Measurements from ENCODE around the gene OR10A6. TPM values are rescaled to one million over a fixed set of nuclear protein-coding genes. Genes with fewer than 3 reads are reported as not detected.

The OR10A6 gene
- total RNA-seq, 1 donor from 2014 or later: not detected

DNA sequence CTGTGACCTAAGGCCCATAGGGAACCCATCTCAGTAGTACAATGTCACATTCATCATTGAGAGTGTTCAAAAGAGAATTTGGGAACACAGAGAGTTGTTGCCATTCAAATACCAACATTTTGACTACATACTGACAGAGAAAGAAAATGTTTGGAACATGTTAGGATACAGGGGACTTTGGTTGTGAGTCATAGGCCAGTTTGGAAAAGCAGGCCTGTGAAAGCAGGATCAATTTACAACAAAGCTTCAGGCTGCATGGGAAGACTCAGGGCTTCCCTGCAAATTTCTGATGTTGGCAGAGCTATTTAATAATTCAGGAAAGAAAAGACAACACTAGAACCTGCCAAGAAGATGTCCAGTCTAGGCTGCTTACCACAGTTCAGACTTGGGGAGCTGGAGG, 33.8 kb upstream of the OR10A6 start:
- H3K36me3 ChIP-seq (ENCODE audit: control insufficient read depth, insufficient read depth, low read length): no peaks in the 10 kb centered on the region
- H3K27me3 ChIP-seq (ENCODE audit: control insufficient read depth, insufficient read depth, low read length): no peaks in the 10 kb centered on the region
- H3K4me3 ChIP-seq (ENCODE audit: low read depth, low read length): no peak overlapping the region
- no peak for DNase-seq (ENCODE audit: low read depth)
- TF ChIP-seq, protein P1, sequence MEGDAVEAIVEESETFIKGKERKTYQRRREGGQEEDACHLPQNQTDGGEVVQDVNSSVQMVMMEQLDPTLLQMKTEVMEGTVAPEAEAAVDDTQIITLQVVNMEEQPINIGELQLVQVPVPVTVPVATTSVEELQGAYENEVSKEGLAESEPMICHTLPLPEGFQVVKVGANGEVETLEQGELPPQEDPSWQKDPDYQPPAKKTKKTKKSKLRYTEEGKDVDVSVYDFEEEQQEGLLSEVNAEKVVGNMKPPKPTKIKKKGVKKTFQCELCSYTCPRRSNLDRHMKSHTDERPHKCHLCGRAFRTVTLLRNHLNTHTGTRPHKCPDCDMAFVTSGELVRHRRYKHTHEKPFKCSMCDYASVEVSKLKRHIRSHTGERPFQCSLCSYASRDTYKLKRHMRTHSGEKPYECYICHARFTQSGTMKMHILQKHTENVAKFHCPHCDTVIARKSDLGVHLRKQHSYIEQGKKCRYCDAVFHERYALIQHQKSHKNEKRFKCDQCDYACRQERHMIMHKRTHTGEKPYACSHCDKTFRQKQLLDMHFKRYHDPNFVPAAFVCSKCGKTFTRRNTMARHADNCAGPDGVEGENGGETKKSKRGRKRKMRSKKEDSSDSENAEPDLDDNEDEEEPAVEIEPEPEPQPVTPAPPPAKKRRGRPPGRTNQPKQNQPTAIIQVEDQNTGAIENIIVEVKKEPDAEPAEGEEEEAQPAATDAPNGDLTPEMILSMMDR (IDR thresholded peaks at IDR 0.05; ENCODE audit: insufficient read depth, low read length, poor library complexity, severe bottlenecking): no peak

DNA sequence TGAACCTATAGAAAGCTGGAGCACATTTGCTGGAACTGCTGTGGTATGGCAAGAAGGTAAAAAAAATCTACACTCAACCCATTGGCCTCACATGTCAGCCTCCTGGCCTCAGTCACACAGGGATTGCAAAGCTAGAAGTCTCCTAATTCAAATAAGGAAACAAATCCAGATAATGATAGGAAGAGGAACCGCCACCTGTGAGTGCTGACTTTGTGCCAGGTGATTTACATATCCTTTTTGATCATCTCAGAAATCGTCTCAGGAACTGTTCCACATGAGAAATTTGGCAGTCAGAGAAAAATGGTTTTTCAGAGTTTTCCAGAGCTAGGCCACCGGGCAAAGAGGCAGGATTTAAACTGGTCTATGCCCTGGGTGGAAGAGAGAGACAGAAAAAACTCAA, 33.2 kb upstream of the OR10A6 start:
- DNase-seq (ENCODE audit: low read depth): no peak
- no peaks in the 10 kb centered on the region for H3K36me3 ChIP-seq (ENCODE audit: control insufficient read depth, insufficient read depth, low read length)
- H3K27me3 ChIP-seq (ENCODE audit: control insufficient read depth, insufficient read depth, low read length): no peaks in the 10 kb centered on the region
- TF ChIP-seq, protein P1 (IDR thresholded peaks at IDR 0.05; ENCODE audit: insufficient read depth, low read length, poor library complexity, severe bottlenecking): no peak
- H3K4me3 ChIP-seq (ENCODE audit: low read depth, low read length): no peak overlapping the region

DNA sequence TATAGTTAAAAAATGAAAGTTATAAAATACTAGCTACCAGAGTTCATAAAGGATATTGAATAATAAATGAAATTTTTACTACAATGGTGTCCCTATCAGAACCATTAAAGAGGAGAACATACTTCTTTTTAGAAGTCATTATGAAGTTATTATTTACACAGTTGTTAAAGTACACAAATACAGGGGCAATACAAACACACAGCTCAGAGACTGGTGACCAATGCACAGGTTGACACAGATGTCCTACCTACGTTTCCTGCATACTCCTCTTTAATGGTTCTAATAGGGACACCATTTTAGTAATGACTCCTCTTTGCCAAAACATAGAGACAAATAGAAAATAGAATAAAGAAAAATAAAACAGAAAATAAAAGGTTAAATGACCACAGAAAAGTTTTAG, 24.1 kb upstream of the OR10A6 start:
- TF ChIP-seq, protein P1 (IDR thresholded peaks at IDR 0.05; ENCODE audit: insufficient read depth, low read length, poor library complexity, severe bottlenecking): no peak
- no peak for DNase-seq (ENCODE audit: low read depth)
- H3K36me3 ChIP-seq (ENCODE audit: control insufficient read depth, insufficient read depth, low read length): no peaks in the 10 kb centered on the region
- H3K4me3 ChIP-seq (ENCODE audit: low read depth, low read length): no peak overlapping the region
- no peaks in the 10 kb centered on the region for H3K27me3 ChIP-seq (ENCODE audit: control insufficient read depth, insufficient read depth, low read length)

DNA sequence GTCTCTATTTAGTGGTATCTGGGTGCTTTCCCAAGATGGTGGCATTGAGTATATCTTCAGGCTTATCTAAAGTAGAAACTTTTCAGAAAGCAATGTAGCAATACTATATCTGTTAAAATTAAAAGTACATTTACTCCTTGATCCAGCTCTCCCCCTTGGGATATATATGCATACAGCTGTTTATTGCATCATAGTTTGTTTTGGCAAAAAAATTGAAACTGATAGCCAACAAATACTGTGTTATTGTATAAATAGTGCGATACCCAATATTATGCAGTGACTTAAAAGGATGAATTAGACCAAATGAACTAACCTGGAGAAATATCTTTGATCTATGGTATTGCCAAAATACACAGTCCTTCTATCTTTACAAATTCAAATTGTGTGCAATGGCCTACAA, 18.9 kb upstream of the OR10A6 start:
- TF ChIP-seq, protein P1 (IDR thresholded peaks at IDR 0.05; ENCODE audit: insufficient read depth, low read length, poor library complexity, severe bottlenecking): no peak
- no peak for DNase-seq (ENCODE audit: low read depth)
- H3K36me3 ChIP-seq (ENCODE audit: control insufficient read depth, insufficient read depth, low read length): no peaks in the 10 kb centered on the region
- no peak overlapping the region for H3K4me3 ChIP-seq (ENCODE audit: low read depth, low read length)
- H3K27me3 ChIP-seq (ENCODE audit: control insufficient read depth, insufficient read depth, low read length): peaks cover 3% of the 10 kb centered on the region

DNA sequence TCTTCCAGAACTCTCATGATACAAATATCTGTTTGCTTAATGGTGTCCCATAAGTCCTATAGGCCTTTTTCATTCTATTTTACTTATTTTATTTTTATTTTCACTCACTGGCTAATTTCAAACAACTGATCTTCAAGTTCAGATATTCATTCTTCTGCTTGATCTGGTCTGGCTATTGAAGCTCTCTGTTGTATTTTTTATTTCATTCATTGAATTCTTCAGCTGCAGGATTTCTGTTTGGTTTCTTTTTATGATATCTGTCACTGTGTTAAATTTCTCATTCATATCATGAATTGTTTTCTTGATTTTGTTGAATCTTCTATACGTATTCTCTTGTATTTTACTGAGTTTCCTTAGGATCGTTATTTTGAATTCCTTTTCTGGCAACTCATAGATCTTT, 13.1 kb upstream of the OR10A6 start:
- H3K36me3 ChIP-seq (ENCODE audit: control insufficient read depth, insufficient read depth, low read length): no peaks in the 10 kb centered on the region
- no peak for DNase-seq (ENCODE audit: low read depth)
- TF ChIP-seq, protein P1 (IDR thresholded peaks at IDR 0.05; ENCODE audit: insufficient read depth, low read length, poor library complexity, severe bottlenecking): no peak
- H3K4me3 ChIP-seq (ENCODE audit: low read depth, low read length): no peak overlapping the region
- H3K27me3 ChIP-seq (ENCODE audit: control insufficient read depth, insufficient read depth, low read length): peaks cover 3% of the 10 kb centered on the region

DNA sequence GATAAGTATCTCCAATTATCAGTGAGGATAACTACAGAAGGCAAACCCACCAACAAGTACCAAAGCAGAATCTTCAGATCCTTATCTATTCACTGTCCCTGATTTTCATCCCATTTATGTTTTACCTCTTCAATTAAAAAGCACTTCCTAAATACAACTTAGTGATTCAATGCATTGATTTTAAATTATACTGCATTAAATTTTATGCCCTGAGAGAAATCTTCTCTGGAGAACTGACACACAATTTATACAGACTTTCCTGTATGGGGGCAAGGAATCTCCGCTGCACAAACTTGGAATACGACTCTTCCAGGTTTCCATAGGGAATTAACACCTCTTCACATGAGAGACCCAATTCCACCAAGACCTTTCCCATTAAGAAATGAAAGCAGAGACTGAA, 10.5 kb upstream of the OR10A6 start, which contains the start of gene OR10A3:
Gene OR10A3 (minus strand): TSS at position 101 of the 400 bp plus-strand sequence. CDS start 2,188 bp downstream, outside the sequence.
- Histone ChIP-seq H3K4me3 (ENCODE audit: low read depth, low read length) (no peak within 1 kb of the TSS), H3K36me3 (ENCODE audit: control insufficient read depth, insufficient read depth, low read length) (no peaks in the 10 kb centered on the region), H3K27me3 (ENCODE audit: control insufficient read depth, insufficient read depth, low read length) (no peaks in the 10 kb centered on the region)
- TF ChIP-seq, protein P1 (IDR thresholded peaks at IDR 0.05; ENCODE audit: insufficient read depth, low read length, poor library complexity, severe bottlenecking): no peak
- no peak for DNase-seq (ENCODE audit: low read depth)

Measured in kidney epithelial cell (primary cell).